Brain pericyte (primary cell): ENCODE data around the gene IQGAP2.

Source experiments
- DNase-seq: peaks from one replicate; pipeline ENCODE4 v3.0.0-alpha.2; 2012; ENCODE audit warnings: low read depth, low spot score

Gene IQGAP2

DNA sequence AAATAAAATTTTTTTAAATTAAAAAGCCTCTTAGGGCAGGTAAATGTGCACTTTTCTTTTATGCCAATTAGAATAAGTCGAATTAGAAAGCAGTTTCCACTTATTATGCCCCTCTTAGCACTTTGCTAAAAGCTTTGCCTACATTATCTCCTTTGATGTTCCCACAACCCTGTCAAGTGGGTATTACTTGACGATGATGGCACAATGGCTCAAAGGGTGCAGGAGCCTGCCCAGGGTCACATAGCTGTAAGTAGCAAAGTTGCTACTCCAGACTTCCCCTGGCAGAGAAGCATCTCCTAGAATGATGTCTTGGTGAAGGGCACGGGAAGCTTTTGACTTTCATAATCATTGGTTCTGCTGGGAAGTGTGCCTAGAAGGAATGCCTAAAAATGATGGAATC lies 18.4 kb upstream of the IQGAP2 start:
- DNase-seq: no peak

DNA sequence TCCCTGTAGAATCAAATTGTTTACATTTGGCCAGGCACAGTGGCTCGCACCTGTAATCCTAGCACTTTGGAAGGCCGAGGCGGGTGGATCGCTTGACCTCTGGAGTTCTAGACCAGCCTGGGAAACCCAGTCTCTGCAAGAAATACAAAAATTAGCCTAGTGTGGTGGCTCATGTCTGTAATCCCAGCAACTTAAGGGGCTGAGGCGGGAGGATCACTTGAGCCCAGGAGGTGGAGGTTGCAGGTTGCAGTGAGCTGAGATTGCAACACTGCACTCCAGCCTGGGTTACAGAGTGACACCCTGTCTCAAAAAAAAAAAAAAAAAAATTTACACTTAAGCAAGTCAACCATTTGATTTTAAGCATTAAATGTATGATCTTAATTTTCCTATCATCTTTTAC lies 17.5 kb upstream of the IQGAP2 start:
- DNase-seq: no peak

DNA sequence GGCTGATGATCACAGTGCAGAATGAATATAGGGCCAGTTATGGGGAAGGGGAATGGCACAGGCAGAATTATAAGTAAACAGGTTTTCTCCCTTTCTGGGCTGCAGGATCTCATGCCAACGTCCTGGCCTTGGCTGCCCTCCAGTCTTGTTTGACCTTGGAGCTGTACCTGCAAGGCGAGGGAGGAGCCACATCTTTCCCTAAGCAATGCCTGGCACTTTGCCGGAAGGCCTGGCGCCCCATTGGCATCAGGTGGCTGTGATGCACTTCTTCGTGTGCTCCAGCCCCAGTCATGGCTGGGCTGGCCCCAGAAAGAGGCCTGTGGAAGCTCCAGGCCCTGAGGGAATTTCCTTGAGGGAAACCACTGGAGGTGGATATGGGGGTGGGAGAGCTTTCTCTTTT lies 16.7 kb upstream of the IQGAP2 start:
- no peak for DNase-seq

DNA sequence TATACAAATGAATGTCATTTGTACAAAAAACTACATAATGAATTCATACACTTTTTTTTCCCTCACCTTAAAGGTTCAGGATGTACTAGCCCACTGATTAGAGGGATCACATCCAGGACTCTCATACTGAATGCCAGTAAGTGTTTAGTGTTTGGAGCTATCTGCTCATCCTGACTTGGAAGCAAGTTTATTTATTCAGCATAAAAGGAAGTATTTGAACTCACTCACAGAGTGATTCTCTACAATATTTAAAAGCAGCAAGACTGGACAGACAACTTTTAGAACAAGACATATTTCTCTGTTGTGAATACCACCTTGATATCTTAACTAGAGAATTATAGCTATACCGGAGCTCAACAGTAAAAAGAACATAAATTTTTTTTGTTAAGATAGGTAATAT lies 14.8 kb upstream of the IQGAP2 start:
- no peak for DNase-seq

DNA sequence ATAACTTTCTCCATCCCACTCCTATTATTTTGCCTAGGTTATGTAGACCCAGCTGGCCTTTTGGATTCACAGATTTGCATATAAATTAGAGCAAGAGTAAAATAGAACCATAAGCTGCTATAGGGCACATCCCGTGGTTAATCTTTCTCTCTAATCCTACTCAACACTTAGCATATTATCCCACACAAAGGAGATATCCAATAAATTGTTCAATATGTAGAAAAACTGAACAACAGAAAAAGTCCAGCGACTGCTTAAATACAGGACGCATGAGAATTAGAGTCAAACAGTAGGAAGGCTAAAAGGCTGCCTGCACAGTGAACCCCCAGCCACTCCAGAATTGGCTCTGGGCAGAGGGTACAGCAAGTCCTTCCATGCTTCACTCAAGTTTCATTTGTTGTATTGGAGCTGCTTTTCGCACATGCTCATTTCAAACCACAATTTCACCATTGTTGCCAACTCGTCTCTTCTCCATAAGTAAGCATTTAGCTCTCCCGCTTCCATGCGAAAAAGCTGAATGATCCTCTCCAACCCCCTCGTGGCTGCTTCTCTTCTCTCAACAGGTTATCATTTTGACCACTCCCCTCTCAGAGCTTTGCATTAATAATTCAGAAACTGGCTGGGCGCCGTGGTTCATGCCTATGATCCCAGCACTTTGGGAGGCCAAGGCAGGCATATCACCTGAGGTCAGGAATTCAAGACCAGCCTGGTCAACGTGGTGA lies 14.1 kb upstream of the IQGAP2 start:
- no peak for DNase-seq

DNA sequence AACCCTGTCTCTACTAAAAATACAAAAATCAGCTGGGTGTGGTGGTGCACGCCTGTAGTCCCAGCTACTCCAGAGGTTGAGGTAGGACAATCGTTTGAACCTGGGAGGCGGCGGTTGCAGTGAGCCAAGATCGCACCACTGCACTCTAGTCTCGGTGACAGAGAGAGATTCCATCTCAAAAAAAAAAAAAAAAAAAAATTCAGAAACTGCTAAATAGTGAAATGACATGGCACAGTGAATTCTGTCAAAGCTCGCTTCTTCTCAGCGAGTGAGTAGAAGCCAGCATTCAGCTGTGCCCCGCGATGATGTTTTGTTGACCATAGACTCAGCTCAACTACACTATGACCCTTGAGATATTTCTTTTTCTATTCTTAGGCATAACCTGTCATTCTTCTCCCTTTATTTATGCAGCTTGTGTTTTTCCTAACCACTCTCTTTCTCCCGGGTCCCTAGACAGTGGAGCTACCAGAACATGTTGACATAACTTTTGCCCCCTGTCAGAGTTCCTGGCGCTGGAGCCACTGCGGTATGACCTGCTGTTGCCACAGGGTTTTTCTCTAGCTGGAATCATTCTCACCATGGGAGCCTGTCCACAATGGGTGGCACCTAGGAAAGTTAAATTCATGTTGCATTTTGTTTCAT lies 13.5 kb upstream of the IQGAP2 start:
- DNase-seq: peak; percentile 83

DNA sequence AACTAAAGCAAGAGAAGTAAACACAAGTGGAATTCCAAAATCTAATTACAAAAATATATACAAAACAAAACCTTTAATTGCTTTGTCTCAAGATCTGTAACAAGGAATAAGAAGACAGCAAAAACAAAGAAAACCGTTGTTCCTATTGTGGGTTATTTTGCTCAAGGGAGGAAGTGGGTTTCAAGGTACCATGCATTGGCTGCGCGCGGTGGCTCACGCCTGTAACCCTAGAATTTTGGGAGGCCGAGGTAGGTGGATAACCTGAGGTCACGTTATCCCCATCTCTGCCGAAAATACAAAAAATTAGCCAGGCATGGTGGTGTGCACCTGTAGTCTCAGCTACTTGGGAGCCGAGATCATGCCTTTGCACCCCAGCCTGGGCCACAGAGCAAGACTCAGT lies 12.1 kb upstream of the IQGAP2 start:
- no peak for DNase-seq

DNA sequence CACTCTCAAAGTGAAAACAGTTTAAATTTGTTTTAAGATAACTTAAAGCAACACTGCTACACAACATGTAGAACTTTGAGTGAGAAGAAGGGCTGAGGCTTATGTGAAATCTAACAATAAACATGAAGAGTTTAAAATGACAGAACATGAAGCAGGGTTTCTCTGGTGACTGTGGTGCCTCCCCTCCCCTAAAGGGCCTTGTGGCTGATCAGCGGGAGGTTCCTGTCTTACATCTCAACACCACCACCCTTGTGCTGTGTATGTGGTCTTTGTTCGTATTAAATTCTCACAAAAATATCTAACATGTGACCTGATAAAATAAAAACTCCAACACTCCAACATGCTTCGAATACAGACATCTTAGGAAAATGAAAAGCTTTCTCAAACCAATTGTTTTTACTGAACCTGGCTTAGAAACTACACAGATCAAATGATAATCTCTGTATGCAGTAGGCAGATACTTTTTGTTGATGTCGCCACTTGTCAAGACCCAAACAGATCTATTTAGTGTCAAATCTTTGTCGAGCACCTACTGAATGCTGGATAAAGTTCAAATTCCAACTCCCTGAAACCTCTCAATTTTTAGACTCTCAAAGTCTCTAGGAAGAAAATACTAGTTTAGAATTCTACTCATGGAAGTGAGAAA lies 9.9 kb upstream of the IQGAP2 start:
- DNase-seq: no peak

DNA sequence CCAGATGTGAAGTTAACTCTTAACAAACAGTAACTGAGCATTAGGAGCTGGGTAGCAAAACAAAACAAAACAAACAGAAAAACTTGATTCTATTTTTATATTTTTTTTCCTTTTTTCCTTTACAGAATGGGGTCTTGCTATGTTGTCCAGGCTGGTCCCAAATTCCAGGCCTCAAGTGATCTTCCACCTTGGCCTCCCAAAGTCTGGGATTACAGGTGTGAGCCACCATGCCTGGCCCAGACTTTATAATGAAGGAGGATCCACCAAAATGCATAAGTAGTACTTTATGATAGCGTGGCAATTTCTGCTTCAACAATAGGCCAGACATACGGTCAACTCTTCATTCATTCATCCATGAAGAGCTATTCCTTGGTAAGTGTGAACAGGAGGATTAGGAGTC lies 5.9 kb upstream of the IQGAP2 start:
- no peak for DNase-seq

DNA sequence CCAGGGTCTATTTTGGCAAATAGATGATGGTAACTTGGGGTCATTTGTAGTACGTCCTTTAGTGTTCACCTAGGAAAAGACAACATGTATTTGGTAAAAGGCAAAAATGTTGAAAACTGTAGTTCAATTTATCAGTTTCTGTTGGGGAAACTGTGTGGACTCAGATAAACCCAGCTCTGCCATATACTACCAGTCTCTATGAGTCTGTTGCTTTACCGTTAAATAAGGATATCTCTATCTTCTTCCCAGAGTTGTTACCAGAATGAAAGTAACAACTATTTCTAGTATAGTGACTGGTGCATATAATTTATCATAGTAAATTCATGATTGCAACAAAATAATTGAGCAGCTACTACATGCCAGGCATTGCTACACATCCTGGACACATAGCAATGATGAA lies 3.8 kb upstream of the IQGAP2 start:
- no peak for DNase-seq

DNA sequence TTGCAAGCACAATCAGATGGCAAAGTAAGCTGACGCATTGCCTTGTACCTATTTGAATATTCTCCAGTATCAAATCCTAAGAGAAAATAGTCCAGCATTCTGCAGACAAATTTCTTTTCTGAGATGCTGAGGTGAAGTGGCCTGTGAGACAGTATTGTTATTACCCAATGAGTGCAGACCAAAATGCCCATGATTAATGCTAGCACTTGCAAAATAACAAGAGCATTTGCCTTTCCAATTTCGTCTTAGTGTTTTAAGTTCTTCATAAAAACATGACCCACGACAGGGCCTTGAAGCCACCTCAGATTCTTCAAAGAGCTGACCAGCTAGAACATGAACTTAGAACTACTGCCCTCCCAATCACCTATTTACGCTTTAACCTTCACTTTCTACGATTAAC lies 2.6 kb upstream of the IQGAP2 start:
- no peak for DNase-seq

DNA sequence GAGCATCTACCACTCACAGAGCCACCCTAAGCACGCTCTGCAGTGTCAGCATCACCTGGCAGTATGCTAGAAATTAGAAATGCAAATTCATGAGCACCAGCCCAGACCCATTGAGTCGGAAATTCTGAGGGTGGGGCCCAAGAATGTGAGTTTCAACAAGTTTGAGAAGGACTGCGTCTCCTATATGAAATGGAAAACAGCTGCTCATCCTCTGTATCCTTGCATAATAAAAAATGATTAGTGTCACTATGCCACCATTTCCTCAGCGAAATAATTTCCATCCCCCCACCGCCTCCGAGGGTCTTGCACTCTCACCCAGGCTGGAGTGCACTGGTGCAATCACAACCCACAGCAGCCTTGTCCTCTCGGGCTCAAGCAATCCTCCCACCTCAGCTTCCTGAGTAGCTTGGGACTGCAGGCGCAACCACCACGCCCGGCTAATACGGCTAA lies 1.3 kb upstream of the IQGAP2 start:
- no peak for DNase-seq

DNA sequence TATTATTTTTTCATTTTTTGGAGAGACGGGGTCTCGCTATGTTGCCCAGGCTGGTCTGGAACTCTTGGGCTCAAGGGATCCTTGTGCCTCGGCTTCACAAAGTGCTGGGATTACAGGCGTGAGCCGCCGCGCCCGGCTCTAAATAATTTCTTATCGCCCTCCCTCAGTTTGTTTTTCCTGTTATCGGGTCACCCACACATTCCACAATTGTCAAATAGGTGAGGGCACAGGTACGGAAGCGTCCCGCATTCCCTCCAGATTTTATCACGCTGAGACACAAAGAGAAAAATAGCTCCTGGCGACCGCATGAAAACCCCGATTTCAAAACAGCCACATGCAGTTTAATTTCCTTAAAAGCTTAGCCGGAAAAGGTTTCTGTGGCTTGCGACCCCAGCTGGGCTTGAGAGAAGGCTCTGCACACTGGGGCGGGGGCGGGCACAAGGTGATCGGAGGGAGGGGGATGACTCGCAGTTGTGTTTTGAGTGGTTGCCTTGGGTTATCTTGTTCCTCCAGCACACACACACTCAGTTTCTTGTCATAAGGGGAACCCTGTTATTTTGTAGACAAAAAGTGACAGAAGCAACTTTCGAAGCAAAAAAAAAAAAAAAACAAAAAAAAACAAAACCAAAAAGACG lies 717 bp upstream of the IQGAP2 start:
- no peak for DNase-seq

DNA sequence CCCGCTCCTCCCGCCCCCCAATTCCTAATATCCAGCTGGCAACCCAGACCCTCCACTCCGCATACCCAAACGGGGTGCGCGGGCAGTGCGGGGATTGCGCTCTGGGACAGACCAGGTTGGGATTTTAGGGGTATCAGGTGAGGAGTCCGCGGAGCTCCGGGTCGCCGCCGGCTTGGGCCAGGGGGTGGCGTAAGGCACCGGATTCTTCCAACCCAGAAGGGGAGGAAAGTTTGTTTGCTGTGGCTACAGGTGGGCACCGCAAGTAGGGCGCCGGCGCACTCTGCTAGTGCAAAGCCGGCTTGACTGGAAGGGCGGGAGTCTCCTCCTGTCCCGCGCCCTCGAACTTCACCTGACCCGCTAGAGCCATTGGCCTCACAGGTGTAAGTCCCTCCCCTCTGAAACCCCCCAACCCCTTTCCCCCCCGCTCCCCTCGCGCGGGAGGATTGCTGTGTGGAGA lies 709 bp downstream of the IQGAP2 start:
- no peak for DNase-seq

DNA sequence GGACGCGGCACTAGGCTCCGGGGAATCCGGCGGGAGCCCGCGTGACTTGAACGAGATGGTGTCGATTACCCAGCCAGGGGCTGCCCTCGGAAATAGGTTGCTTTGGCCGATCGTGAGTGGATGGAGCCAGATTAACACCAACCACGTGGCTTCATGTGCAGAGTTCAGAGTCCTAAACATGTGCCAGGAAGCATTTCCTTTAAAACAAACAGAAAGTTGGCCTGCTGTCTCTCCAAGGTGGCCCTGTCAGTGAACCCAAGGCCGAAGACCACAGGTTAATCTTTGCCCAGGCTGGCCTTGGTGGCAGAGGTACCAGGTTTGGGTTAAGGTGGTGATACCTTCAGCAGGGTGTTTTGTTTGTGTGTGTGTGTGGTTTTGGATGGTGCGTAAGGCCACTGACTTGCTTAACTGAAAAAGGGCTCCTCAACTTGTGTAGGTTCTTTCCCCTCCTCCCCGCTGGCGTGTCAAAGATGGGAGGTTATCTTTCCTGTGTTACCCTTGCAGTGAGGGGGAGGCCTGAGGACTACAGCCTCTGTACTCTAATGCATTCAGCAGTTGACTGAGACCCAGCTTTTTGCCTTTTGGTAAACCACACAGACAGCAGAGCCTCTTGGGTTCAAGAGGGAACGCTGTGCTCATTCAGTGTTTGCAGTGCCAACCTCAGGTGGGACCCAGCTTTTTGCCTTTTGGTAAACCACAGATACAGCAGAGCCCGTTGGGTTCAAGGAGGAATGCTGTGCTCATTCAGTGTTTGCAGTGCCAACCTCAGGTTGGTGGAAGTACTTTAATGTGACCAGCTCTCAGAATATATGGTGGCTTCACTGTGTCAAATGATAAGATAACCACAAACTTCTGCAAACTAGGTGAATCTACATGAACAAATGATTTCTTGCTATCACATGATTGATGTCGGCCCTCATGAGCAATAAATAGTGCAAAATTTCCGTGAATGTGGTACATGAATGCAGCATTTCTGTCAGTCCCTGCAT lies 1.4 kb downstream of the IQGAP2 start:
- DNase-seq: no peak

DNA sequence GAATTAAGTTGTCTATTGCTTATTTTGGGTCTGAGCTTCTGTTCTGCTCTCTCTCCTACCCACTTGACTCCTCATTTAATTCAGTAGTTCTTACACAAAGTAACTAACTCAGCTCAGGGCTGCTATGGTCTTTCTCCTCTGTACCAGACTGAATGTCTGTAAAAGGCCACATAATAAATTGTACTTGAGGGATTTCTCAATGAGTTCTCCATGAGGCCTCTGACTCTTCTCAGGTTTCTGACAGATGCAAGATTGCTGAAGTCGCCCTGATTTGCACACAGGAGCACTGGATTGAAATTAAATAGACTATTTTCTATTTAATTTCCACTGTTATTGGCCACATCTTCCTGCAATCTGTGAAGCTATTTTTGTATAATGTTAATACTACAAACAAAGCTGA lies 2.9 kb downstream of the IQGAP2 start:
- no peak for DNase-seq

DNA sequence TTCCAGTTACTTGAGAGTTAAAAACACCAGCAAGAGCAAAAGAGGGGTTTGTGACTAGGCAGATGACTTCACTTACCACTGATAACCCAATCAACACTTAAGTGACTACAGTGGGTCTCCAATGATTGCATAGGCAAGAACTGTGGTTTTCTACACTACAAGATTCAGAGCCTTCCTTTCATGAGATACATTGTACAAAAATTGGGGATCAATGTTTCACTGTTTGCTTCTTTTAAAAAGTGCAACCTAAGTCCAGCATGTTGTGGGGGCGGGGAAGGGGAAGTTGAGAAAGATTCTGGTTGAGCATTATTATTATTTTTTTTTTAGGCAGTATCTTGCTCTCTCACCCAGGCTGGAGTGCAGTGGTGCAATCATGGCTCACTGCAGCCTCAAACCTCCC lies 3.6 kb downstream of the IQGAP2 start:
- DNase-seq: no peak

DNA sequence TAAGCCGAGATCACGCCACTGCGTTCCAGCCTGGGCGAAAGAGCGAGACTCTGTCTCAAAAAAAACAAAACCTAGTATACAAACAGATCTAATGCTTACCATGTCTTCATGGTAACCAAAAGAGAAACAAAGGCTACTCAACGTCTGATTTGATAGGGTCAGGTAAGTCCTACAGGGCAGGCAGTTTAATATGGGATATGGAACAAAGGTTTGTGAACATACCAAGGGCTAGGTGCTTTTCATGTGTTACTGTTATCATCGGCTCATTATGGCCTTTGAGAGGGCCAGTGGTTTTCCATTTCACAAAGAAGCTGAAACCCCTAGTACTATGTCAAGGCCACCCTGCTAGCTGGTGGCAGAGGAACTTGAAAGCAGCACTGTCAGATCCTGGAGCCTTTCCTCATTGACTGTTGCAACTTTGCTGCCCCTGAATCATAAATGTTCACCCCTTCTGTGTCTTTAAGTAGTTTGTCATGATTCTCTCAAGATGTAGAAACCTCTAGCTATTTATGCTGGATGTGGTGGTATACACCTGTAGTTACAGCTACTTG lies 5.1 kb downstream of the IQGAP2 start:
- DNase-seq: no peak

DNA sequence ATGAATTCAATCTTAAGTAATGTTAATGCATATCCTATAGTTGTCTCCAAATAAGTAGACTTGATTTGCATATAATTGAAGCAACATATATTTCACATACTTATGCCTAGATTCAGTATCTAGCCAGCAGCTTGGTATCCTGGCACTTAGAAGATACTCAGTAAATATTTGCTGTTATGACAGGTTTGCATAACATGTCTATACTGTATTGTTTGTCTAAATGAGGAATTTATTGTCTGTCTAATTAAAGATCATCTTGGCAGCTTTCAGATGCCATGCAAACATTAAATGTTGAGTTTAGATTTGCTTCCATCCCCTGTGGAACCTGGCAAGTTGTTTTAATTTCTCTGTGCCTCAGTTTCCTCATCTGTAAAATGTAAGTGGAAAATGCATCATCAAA lies 9.4 kb downstream of the IQGAP2 start:
- no peak for DNase-seq

DNA sequence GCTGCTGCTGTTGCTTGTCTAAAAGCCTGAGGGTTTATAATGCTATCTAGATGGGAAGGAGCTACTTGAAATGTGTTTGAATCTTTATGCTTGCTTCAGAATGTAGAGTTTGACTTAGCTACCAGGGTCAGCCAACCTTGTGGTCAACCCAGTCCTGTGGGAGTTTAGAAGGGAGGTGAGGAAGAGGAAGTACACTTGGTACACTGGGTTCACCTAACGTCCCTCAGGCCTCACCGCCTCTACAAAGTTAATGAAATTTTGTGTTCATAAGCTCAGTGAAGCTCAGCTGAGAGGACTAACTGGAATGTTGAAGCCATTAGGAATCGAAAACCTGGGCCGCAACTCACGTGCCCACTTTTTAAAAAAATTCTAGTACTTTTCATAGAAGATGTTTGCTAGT lies 10.7 kb downstream of the IQGAP2 start:
- no peak for DNase-seq

DNA sequence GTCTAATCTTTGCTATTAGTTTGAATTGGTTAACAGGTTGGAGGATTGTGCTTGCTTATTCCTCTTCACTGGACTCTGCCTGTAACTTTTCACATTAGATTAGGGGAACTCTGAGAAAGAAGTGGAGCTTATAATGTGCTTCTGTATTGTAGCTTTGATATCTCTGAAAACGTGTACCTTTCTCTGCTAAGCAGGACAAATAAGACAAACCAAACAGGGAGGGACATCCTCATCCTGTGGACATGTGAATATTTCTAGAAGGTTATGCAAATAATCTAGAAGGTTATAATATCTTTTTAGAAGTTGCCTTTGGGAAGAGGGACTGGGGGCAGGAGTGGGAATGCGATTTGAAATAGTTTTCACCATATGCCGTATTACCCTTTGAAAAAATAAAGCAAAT lies 11.7 kb downstream of the IQGAP2 start:
- no peak for DNase-seq
